HG03159 (cell line): Measurements from ENCODE around the gene MRPL34.
"Not testable (repeated sequence)": the region's sequence is repeated elsewhere in the genome, so short reads cannot be mapped to it uniquely, and the experiment has no call there.

Experiments
- ATAC-seq: cut with Tn5 transposase; IDR thresholded peaks from one replicate; pipeline ENCODE4 v1.9.1; 2021; ENCODE audit warnings: mild to moderate bottlenecking, moderate library complexity; ENCODE audit not compliant: unreplicated experiment

Gene MRPL34

DNA sequence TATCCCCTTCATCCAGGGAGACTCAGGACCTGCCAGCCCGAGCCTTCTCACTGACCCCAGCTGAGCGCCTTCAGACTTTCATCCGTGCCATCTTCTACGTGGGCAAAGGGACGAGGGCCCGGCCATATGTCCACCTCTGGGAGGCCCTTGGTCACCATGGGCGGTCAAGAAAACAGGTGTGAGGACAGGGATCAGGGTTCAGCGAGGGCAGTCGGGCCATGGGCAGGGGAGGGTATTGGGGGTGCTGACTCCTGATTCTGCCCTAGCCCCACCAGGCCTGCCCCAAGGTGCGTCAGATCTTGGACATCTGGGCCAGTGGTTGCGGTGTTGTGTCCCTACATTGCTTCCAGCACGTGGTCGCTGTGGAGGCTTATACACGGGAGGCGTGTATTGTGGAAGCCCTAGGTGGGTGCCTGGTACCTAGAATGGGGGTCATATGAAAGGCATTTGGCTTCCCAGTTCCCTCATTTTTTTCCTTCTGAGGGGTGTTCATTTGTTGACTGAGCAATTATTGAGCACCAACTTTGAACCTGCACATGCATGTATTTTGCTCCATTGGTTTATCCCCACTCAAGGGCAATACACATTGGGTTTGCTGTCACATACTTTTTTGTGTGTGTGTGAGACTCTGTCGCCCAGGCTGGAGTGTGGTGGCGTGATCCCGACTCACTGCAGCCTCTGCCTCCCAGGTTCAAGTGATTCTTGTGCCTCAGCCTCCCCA is 20.1 kb upstream of the MRPL34 start:
- no peak for ATAC-seq

DNA sequence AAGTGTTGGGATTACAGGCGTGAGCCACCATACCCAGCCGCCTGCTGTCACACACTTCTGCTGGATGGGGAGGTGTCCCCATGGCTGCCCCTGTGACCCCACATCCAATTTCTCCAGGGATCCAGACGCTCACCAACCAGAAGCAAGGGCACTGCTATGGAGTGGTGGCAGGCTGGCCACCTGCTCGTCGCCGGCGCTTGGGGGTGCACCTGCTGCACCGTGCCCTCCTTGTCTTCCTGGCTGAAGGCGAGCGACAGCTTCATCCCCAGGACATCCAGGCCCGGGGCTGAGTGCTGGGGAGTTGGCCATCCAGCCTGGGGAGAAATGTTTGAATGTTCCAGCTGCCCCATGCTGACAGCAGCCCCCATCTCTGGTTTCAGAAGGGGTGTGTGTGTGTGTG is 19.4 kb upstream of the MRPL34 start:
- ATAC-seq, result no peak

DNA sequence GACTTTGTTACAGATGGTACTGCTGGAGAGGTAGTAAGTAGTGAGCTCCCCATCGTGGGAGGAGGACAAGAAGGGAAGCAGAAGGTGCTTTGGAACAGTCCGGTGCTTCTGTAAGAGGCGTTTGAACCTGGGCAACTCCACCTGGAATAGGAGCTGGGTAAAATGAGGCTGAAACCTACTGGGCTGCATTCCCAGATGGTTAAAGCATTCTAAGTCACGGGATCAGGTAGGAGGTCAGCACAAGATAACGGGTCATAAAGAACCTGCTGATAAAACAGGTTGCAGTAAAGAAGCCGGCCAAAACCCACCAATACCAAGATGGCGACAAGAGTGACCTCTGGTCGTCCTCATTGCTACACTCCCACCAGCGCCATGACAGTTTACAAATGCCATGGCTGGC is 18.9 kb upstream of the MRPL34 start:
- no peak for ATAC-seq

DNA sequence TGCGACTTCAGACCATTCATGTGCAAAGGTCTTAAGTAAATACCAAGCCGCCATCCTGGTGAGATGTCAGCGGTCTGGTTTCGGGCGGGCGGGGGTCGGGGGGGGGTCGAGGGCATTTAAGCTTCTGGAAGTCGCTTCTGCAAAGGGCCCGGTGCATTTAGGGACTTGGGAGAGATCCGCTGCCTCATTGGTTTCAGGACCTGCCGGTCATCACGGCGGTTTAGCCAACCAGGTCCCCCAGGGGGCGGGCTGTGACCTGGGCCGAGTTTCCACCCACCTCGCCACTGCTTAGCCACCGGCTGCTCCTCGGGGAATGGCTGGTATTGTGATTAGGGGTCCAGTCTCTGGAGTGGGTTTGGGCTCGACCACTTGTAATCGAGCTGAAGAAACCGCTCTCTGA is 16.2 kb upstream of the MRPL34 start:
- ATAC-seq, result no peak

DNA sequence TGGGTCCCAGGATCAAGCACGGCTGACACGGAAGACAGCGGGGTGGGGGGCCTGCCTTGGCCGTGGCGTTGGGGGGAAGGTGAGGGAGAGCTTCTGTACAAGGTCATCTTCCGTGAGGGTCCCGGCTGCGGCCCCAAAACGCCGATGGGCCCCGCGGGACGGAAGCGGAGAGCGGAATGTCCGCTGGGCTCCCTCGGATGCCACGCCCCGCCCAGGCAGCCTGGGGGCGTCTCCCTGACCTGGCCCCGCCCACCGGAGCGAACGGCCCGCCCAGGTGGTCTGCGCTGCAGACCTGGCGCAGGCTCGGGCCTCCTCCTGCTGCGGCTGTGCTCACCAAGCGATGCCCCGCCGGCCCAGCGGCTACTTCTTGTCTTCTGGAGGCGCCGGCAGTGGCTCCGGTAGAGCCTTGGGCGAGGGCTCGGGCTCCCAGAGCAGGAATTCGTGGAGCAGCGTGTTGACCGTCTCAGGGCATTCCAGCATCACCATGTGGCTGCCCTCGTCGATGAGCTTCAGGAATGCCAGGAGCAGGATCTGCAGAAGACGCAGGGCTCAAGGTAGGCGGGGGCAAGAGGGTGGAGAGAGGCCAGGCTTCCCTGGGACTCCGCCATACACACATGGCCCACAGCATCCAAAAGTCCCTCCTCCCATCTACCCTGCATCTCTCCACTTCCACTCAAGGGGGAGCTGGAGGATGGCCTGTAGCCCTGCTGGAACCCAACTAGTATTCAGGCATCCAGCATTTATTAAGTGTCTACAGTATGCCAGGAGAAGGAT is 13.2 kb upstream of the MRPL34 start:
- ATAC-seq, result peak; percentile 81

DNA sequence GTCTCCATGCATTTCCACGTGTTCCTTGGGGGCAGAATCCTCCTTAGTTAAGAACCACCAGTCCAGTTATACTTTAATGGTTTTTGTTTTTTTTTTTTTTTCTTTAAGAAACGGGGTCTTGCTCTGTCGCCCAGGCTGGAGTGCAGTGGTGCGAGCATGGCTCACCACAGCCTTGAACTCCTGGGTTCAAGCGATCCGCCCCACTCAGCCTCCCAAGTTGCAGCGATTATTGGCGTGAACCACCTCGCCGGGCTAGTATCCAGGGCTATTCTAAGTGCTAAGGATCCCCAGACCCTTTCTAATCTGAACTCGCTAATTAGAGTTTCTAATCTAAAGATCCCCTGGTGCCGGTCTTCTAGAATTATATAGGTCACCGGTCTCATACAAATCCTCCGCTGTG is 12.1 kb upstream of the MRPL34 start:
- ATAC-seq, result no peak

DNA sequence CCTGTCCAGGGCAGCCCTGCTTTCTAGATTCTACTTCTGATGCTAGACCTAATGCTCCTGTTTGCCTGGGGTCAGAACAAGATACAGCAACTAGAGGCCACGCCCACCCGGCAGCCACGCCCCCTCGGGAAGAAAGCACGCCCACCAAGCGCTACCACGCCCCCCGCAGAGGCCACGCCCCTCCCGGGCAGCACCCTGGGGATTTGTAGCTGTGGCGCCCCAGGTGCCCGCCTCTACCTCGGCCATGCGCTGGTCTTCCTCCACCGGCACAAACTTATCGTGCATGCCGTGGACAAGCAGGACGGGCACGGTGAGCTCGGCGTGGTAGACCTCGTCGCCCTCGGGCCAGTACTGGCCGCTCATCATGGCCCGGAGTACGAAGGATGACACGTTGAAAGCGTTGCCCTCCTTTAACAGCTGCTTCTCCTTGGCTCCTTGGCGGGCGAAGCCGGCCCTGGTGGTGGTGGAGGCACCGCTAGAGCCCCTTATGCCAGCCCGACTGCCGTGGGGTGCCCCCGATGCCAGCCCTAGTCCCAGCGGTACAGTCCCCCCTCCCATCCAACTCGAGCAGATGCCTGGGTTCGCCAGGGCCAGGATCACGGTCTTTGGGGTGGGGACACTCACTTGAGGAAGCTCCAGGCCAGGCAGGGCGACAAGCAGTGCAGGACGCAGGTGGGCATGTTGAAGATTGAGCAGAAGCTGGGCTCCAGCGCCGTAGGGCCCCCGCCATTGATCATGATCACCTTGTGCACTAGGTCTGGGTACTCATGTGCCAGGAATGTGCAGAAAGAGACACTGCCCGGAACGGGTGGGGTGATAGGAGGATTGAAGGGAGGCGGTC is 11.4 kb upstream of the MRPL34 start:
- no peak for ATAC-seq

DNA sequence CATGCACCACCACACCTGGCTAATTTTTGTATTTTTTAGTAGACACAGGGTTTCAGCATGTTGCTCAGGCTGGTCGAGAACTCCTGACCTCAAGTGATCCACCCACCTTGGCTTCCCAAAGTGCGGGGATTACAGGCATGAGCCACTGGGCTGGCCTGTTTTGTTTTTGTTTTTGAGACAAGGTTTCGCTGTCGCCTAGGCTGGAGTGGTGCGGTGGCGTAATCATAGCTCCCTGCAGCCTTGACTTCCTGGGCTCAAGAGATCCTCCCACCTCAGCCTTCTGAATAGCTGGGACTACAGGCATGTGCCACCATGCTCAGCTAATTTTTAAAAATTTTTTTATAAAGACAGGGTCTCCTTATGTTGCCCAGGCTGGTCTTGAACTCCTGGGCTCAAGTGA is 10.1 kb upstream of the MRPL34 start:
- ATAC-seq, result not testable (repeated sequence)

GRCh38 chr19:17296273-17296672 is 9.4 kb upstream of the MRPL34 start:
- ATAC-seq, result no peak

- no peak for ATAC-seq
Measured at GRCh38 chr19:17296976-17297375, 8.7 kb upstream of the MRPL34 start.

DNA sequence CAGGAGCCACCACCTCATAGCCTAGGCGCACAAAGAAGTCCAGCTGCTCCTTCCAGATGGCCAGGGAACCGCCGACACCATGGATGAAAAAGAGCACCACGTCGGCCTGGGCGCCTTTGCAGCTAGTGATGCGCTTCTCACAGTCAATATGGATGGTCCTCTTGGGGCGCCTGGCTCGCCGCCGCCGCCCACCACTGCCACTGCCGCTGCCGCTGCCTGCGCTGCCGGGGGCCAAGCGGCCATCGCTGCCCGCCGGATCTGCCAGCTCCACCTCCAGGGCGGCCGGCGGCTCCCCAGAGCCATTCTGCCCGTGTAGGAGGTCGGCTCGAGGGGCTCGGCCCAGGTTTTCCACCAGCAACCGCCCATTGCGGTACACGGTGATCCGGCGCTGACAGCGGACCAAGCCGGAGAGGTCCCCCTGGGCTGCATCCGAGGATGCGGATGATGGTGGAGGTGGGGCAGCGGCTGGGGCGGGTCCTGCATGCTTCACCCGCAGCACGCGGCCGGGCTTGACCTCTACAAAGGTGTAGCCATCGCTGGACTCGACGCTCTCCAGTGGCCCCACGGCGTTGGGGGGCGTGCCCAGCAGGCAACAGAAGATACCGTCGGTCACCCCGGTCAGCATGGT is 4.6 kb upstream of the MRPL34 start:
- no peak for ATAC-seq

- no peak for ATAC-seq
Measured at GRCh38 chr19:17302391-17303166, 3.1 kb upstream of the MRPL34 start.

DNA sequence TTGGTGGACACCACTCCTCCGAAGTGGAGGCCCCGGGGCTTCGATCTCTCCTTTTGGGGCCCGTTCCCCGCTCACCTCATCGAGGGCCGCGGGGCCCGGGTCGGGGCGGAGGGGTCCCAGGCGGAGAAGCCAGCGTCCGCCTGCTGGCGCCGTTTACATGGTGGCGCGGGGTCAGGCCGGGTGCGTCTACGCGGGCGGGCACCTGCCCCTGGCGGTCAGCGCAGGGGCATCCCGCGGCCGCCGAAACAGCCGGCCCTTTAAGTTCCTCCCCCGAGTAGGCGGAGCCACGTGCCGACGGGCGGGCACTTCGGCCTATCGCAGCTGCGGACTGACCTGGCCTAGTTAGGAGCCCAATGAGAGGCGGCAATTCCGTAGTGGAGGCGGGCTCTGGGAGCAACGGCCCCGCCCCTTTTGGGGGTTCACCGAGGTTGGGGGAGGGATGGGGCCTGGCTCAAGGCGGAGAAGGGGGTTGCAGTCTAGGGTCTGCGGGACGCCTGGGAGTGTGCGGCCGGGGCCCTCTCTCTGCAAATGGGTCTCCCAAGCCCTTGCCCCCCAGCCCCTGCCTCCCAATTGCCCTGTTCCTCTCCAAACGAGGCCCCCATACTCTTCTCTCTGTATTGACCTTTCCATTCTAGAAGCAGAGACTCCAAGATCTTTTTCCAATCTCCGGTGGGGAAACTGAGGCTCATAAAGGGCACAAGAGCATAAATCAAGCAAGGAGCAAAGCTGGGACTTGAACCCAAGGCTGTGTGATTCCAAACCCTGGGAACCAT is 2.3 kb upstream of the MRPL34 start, which contains the start of gene ABHD8:
Gene ABHD8, minus strand, starts transcription at position 259 of the 773 bp plus-strand sequence. CDS start 1,809 bp downstream, outside the sequence.
- ATAC-seq, result peak; percentile 53

GRCh38 chr19:17303940-17304267 is 1.8 kb upstream of the MRPL34 start:
- no peak for ATAC-seq

DNA sequence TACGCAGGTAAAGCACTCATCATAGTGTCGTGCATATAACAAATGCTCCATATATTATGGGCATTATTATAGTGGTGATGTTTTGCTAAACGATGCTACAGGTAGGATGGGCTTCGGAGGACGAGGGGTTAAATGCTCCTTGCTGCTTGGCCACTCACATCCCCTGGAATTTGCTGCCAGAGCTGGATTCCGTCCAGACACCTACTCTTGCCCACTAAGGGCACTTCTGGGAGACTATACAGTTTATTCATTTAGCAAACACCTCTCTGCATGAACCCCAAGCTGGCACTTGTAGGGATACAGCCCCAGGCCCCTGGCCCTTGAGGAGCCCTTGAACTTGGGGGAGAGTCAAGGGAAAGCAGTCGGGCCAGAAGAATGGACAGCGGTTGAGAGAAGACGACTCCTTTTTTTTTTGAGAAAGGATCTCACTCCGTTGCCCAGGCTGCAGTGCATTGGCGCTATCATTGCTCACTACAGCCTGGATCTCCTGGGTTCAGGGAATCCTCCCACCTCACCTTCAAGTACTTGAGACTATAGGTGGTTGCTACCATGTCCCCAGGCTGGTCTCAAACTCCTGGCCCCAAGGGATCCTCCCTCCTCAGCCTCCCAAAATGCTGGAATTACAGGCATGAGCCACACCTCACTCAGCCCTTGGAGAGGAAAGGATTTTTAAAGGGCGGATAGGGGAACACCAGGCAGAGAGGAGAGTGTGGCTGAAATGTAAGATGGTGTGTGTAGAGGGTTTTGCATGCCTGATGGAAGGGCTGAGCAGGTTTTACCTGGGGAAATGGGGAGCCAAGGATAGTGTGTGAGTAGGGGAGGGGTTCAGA is 1.1 kb upstream of the MRPL34 start:
- ATAC-seq, result no peak

- ATAC-seq, result no peak
Measured at GRCh38 chr19:17305216-17305516, 506 bp upstream of the MRPL34 start.

- no peak for ATAC-seq
Measured at GRCh38 chr19:17306285-17306714, 628 bp downstream of the MRPL34 start.

DNA sequence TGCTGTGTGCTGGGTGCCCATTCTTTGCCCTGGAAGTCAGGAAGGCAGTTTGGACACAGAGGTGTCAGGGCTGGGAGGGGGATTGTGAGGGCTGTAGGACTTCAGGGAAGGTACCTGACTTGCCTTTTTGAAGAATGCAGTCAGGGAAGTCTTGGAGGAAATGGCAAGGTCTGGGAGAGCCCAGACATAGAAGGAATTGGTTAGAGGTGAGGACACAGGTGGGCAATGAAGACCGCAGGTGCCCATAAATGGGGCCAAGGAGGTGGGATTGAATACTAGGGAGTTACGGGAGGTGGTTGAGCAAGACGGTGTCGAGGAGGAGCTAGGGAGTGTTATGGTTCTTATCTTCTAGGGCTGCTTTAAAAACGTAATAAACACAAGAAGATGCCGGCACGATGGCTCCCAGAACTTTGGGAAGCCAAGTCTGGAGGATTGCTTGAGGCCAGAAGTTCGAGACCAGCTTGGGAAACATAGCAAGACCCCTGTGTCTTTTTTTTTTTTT is 2.3 kb downstream of the MRPL34 start:
- no peak for ATAC-seq
